Caki2 (cell line): ENCODE results near the gene C6. TPM values are rescaled to one million over a fixed set of nuclear protein-coding genes. Genes with fewer than 3 reads are reported as not detected.
A peak's percentile ranks its signal among the peaks of the same experiment; 100 is the strongest.
"Not testable (repeated sequence)": the region's sequence is repeated elsewhere in the genome, so short reads cannot be mapped to it uniquely, and the experiment has no call there.

Source experiments
- DNase-seq: peaks from one replicate; pipeline ENCODE4 v3.0.0-alpha.2; 2015; ENCODE audit warnings: low read depth
- in situ Hi-C: cut with HindIII; loops from 2 replicates; pipeline ENCODE4 v1.10.0; 2016; ENCODE audit warnings: low sequenced_read_pairs, low pct_unique_long_range_greater_than_20kb, mixed read lengths
- total RNA-seq: library from RNA; depleted of rRNA; stranded (reverse); fragments of >200 nt; shearing (Covaris generic); gene quantifications from 2 replicates; pipeline ENCODE4 v1.2.3, GENCODE V29; 2014; ENCODE audit warnings: low replicate concordance

Gene C6
- total RNA-seq, 1 experiment from 2014 or later: not detected

DNA sequence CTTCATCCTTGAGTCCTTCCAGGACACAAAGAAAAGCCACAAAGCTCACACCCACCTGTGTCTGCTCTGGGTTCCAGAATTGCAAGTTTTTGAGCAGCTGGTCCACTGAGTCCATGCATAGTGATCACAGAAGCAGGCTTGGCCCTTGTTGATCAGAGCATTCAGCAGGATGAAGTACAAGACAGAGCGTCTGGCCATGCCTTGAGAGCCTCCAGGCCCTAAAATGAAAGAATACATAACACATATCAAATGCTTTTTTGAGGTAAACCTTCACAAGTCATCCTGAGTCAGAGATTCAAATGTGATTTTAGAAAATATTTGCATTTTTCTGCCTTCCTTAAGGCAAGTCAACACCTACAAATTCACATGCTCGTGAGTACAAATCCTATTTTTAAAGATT, 10.3 kb downstream of the C6 start:
- in situ Hi-C loops: no loop called here
- no peak for DNase-seq

DNA sequence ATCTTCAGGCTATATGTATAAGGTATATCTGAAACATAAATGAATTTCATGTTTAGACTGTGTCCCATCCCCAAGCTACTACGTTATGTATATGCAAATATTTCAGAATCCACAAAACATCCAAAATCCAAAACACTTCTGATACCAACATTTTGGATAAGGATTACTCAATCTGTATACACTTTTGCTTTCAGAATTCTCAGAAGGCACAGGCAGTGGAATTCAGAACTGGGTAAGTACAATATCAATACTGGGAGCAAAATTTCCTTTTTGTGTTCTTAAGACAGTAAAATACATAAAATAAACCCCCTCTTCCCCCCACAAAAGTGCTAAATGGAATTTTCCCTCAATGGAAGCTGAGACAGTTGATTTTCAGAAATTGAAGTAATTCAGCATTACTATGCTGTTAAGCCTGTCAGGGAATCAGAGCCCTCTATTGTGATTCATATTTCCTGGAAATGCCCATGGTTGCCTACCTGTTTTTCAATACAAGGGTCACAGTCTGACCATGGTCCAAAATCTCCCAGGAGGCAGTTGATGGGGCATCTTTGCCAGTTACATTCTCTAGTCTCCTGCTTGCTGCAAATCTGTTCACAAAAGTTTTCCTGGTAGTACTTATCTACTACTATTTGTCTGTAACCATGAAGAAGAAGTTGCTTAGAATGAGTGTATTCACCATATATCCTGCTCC, 12.1 kb downstream of the C6 start:
- in situ Hi-C loops: no loop called here
- no peak for DNase-seq

DNA sequence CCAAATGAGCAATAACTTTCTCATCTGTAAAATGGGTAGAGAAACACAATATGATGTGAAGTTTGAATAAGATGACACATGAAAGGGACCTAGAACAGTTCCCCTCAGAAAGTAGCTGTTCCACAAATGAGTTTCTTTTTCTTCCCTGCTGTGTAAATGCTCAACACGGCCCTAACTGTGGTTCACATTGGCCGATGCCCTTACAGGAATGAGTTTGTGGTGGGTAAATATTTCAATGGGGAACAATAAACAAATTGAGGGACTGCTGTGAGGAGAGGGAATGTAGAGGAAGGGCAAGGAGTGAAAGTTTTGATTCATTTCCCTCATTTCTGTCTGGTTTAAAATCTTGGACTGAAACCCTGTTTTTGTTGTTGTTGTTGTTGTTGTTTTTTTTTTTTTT, 12.8 kb downstream of the C6 start:
- DNase-seq: no peak
- in situ Hi-C loops: no loop called here

DNA sequence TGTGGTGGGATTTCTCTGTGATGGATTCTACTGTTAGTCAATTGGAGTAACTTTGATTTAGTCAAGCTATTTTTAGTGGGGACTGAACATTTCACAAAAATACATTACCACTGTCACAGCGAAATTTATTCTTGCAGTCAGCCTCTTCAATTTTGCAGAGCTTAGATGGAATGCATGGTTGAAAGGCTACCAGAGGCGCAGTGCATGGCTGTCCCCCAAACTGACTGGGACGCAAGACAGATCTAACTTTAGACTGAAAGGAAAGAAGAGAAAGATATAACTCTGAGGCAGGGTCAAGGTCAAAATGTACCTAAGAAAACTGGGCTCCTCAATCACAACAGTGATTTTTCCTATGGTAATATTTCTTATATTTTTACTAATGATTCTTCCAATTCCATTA, 13.7 kb downstream of the C6 start:
- in situ Hi-C loops: no loop called here
- no peak for DNase-seq

DNA sequence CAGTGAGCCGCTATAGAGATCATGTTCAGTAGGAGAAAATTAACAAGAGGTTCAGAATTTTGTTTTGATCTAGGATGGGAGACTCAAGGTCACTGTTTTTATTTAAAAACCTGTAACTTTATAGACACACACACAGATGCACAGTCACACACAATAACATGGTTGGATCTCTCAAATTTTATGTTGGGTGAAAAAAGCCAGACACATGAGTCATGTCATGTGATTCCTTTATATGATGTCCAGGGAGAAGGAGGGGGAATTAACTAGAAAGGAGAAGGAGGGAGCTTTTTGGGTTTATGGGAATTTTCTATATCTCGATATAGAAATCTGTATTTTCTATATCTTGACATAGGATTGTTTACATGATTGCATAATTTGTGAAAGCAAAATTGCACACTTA, 17.1 kb downstream of the C6 start:
- in situ Hi-C loops: no loop called here
- no peak for DNase-seq

DNA sequence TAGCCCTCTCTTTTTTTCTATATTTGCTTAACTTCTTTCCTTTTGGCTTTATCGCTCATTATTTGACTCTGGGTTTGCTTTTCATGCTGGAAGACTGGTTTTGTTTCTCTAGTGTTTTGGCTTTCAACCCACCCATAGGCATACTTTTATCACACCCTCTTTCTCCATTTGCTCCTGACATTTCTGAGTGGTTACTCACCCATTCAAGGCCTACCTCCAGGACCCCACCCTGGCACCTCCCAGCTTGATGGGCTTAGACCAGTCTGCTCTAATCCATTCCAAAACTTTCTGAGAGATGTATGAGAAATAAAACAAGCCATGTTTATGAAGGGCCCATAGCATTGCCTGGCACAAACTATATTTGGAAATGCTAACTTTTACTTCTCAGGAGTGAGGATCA, 18.1 kb downstream of the C6 start:
- no peak for DNase-seq
- in situ Hi-C loops: no loop called here

DNA sequence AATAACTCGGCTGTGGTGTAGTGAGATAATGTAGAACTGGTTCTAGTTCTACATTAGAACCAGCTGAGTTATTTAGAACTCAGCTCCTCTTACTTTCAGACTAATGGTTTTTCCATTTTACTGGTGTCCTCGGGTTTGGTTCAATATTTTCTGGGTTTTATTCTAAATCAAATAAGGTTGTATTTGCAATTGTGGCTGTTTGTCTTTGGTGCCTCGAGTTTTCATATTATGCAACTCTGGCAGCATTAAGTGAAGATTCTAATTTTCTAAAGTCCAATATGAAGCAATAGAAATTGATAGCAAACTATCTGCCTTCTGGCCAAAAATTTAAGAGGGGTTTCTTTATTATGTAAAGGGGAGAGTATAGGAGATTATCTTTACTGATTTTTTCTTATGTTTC, 19.0 kb downstream of the C6 start:
- no peak for DNase-seq
- in situ Hi-C loops: no loop called here

DNA sequence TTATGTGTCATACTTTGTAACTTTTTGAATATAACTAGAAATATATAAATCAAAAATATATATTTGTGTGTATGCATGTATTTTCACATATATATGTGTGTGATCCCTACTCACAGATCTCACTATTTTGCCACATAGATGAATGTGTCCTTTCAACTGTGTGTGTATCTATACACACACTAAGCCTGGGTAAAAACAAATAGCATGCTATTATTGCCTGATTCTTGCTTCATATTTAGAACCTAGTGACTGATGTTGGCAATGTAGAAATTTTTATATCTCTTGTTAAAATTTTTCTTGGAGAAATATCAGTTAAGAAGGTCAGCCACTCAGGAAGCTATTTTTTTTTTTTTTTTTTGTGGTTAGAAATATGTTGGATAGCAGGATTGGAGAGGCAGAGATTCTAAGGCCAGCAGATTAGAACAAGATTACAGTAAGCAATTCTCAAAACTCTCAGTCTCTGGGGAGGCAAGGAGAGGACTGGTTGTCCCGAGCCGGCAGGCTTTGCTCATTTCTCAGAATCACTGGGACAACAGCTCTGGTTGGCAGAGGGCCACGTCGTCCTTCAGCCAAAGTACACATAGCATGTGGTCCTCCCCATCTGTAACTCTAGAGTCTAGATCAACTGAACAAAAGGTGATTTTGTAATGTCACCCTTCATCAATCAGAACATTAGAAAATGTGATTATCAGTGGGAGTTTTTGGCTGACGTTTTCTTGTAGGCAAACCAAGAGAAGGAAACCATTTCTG, 19.7 kb downstream of the C6 start:
- in situ Hi-C loops: no loop called here
- peak; percentile 43 for DNase-seq

DNA sequence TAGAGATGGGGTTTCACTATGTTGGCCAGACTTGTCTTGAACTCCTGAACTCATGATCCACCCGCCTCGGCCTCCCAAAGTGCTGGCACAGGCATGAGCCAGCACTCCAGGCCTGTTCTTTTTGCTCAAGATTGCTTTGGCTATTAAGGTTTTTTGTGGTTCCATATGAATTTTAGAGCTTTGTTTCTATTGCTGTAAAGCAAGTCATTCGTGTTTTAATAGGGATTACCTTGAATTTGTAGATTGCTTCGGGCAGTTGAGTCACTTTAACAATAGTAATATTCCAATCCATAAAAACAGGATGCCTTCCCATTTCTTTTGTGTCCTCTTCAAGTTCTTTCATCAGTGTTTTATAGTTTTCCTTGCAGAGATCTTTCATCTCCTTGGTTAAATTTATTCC, 22.1 kb downstream of the C6 start:
- in situ Hi-C loops: no loop called here

DNA sequence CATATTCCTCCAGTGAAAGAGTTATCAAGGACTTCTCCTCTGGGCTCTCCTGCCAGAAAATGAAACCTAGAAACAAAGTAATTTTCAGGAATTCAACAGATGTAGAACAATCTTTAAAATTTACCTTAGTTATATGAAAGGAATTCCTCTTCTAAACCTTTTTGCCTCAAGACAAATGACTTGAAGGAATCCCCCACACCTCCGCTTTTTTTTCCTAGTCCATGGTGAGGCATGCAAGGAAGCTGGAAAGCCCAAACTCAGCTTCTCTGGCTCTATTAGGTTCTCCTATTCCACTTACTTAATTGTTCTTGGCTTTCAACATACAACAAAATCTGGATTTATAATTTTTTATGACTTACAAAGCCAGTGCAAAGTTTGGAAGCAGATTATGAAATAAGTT, 27.2 kb downstream of the C6 start:
- no peak for DNase-seq
- in situ Hi-C loops: no loop called here

More for the DNA sequence above, 22.1 kb downstream of the C6 start:
- DNase-seq: no peak

DNA sequence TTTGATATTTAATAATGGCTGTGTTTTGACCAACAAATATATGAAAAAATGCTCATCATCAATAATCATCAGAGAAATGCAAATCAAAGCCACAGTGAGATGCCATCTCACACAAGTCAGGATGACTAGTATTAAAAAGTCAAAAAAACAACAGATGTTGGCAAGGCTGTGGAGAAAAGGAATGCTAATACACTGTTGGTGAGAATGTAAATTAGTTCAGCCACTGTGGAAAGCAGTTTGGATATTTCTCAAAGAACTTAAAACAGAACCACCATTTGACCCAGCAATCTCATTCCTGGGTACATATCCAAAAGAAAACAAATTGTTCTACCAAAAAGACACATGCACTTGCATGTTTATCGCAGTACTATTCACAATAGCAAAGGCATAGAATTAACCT, 30.0 kb downstream of the C6 start:
- peak; percentile 68 for DNase-seq
- in situ Hi-C loops: not testable (repeated sequence)

DNA sequence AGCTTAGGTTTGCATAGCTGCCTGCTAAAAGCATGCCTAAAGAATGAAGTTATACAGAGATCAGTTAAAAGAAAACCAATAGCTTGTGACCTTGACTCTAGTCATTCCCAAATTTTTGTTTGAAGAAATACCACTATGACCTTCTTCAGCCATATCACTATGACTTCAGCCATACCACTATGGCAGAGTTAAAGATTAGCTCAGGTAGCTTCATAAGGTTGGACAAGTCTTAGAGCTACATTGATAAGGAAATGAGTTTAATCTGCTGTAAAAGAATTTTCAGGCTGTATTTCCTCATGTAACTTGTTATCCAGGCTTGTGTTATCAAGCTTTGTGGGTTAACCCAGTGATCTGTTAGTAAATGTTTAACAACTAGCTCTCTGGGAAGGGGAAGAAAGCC, 30.7 kb downstream of the C6 start:
- in situ Hi-C loops: no loop called here
- DNase-seq: peak; percentile 92

DNA sequence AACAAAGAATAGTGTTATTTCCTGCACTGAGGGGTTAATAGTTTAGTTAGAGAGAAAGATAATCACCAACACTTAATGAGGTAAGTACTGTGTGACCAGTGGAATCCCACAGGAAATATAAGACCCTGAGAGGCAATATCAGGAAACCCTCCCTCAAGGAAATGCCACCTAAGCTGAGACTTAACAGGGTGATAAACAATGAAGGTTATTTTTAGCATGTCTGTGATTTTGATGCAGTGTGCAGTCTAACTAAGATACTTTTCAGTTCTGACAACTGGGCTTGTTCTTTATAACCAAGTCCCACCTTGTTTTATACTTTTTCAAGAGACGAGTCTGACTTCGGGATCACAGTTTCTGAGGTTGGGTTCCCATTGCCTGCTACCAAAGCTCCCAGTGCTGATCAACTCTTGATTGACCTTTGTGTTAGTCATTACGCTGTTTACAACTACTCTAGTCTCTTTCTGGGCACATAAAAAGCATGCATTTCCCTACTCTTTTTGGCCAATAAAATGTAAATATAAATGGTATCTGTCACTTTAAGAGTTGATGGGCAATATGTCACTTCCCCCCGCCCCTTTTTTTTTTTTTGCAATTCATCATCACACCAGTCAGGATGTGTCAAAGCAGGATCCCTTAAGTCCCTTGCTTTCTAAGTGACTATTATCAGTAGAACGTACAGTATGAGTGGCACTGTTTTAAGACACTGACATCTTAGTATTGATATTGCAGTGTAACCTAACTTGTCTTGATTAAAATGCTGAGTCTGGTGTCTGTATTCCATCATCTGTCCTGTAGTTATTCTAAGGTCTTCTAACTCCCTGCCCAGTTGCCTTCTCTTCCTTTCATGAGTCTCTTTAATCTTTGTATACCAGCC, 31.4 kb downstream of the C6 start:
- DNase-seq: no peak
- in situ Hi-C loops: no loop called here

DNA sequence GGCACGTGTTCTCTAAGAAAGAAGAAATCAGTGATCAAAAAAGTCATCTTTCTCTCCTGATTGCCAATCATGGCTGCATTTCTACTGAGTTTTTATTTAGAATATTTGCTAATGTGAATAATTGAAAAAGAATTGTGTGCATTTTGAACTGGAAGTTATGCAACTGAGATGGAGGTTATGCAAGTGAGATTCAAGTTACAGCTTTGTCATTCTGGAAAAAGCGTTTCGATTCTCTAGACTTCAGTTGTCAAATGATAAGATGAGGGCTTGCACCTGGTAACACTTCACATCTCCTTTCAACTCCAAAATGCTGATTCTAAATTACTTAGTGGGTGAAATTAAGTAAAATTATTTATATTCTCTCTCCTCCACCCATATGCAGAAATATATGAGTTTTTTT, 36.4 kb downstream of the C6 start:
- DNase-seq: no peak
- in situ Hi-C loops: no loop called here

DNA sequence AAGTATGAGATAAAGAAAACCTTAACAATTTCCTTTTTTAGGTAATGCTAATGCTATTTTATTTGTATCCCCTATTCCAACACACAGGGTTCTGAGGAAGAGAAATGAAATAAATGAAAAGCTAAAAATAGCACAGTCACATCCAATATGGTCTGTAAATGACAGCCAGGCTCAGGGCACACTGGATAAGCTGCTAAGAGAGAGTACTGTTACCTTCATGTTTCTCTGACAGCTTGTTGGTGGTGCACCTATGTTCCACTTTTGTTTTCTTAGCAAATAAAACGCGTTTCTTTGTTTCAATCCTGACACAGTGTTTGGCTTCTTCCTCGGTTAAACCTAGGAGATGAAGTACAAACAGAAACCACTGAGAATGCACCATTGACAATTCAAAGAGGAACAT, 41.3 kb downstream of the C6 start:
- in situ Hi-C loops: no loop called here
- no peak for DNase-seq

DNA sequence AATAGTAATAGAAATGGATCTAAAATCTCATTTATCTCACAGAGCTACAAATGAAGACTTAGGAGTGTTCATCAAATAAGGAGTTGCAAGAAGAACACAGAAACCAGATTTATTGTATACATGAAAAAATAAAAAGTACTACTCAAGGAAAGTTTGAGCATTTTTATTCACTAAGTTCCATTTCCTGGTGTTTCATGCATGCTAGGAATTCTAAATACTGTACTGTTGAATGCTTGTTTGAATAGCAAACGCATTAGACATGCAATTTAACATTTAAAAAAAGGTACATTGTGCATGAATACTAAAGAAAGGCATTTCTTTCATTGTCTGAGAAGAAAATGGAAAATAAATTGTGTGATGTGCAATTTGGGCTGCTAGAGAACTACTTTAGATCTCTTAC, 52.1 kb downstream of the C6 start:
- DNase-seq: no peak
- in situ Hi-C loops: no loop called here

DNA sequence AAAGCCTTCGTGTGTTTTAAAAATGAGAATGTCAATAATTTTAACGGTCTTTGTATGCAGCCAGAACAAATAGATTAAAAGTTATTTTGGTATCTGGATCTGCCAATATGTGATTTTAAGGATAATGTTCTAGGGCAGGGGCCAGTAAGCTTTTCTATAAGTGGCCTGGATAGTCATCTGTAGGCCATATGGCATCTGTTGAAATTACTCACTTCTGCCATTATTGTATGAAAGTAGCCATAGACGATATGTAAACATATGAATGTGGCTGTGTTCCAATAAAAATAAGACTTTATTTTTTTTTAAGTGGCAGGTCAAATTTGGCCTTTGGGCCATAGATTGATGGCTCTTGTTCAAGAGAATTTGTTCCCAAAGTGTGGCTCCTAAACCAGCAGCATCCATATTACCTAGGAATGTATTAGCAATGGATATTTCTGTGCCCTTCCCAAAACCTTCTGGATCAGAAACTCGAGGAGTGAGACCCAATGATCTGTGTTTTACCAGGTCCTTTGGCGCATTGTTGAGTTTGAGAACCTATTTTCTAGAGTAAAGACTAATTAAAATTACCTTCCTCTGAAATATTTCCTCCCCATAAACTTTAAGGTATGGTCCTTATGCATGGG, 55.9 kb downstream of the C6 start:
- in situ Hi-C loops: no loop called here
- no peak for DNase-seq

DNA sequence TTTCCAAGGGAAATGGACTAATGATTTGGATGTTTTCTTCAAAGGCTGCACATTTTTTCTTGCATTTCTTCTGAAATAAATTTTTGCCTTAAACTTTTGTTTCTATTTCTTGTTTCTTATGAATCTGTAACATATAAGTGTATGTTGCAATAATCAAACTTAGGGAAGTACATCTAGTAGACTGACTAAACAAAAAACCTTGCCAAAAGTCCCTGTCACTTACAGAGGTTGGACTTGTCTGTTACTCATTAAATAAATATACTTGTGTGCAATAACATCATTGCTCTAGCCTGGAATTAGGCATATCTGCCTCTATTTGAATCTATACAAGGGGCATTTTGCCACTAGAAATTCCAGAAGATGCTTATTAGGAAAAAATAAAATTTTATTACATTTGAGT, 56.6 kb downstream of the C6 start:
- in situ Hi-C loops: no loop called here
- peak; percentile 21 for DNase-seq

DNA sequence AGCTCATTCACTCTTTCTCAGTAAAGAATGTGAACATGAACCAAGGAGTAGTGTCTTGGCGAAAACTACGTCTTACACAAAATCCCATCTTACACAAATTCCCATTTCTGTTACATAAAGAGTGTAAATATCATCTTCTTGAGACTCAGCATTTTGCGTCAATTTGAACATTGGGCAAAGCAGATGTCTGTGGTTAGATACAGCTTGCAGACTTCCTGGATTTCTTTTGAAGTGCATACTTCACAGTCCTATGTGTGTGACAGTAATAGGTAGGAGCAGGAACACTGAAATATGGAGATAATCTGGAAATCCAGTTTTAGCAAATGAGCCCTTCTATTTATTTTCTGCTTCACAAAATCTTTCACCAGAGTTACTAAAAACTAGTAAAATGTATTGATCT, 58.8 kb downstream of the C6 start:
- in situ Hi-C loops: no loop called here
- DNase-seq: no peak
